Measurements from ENCODE around the gene TMEM132C.

TMEM132C gene

DNA sequence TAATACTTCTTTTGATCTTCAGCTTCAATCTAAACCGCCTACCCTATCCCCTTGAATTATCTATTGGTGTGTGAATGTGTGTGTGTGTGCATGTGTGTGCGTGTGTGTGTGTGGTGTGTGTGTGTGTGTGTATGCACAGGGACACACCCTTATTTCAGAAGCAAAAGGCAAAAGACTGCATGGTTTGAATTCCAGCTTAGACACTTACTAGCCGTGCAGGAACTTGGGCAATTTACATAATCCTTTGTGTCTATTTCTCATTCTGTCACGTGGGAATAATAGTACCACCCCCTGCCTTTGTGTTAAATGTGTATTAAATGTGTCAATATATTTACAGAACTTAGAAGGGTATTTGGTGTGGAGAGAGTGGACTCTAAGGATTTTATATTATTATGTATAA lies 251.7 kb downstream of the TMEM132C start:
- TF ChIP-seq, protein P1, sequence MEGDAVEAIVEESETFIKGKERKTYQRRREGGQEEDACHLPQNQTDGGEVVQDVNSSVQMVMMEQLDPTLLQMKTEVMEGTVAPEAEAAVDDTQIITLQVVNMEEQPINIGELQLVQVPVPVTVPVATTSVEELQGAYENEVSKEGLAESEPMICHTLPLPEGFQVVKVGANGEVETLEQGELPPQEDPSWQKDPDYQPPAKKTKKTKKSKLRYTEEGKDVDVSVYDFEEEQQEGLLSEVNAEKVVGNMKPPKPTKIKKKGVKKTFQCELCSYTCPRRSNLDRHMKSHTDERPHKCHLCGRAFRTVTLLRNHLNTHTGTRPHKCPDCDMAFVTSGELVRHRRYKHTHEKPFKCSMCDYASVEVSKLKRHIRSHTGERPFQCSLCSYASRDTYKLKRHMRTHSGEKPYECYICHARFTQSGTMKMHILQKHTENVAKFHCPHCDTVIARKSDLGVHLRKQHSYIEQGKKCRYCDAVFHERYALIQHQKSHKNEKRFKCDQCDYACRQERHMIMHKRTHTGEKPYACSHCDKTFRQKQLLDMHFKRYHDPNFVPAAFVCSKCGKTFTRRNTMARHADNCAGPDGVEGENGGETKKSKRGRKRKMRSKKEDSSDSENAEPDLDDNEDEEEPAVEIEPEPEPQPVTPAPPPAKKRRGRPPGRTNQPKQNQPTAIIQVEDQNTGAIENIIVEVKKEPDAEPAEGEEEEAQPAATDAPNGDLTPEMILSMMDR (IDR thresholded peaks at IDR 0.05; ENCODE audit: low read depth, low read length, missing control alignments): no peak
- no peak for DNase-seq (ENCODE audit: low read depth)
- no peak overlapping the region for H3K4me3 ChIP-seq (ENCODE audit: low read depth, low read length)

DNA sequence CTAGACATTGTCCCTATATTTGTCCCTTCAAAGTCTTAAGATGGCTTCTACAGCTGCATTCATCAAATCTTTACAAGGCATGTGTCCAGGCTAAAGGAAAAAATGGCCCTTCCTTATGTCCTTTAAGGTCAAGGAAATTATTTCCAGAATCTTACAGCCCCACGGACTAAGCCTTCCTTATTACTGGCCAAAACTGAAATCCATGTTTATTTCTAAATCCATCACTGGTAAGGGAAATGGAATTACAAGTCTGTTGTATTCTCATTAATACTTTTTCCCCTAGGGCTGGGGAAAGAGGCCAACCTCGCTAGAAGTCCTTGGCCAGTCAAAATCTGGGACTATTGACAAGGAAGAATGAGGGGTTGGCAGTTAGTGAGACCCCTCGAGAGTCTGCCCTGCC lies 252.5 kb downstream of the TMEM132C start:
- DNase-seq (ENCODE audit: low read depth): no peak
- TF ChIP-seq, protein P1 (IDR thresholded peaks at IDR 0.05; ENCODE audit: low read depth, low read length, missing control alignments): no peak
- H3K4me3 ChIP-seq (ENCODE audit: low read depth, low read length): no peak overlapping the region

- DNase-seq (ENCODE audit: low read depth): no peak
- TF ChIP-seq, protein P1 (IDR thresholded peaks at IDR 0.05; ENCODE audit: low read depth, low read length, missing control alignments): no peak
- H3K4me3 ChIP-seq (ENCODE audit: low read depth, low read length): no peak overlapping the region
Measured at GRCh38 chr12:128521981-128522380, 255.0 kb downstream of the TMEM132C start.

DNA sequence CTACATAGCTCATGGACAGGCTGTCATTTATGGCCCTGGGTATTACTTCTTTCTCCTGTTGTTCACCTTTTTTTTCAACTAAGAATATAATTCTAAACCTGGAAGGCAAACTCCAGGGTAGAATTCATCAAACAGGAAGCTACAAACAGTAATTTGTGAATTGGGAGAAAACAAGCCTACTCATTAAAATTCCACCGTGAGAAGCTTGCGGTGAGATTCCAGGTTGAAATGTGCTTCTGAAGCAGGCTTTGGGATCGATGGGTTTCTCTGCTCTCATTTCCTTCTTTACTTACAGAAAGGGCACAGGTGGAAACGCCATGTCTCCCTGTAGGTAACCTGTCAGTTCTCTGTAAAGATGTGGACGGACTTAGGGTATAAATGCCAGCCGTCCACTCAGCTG lies 257.5 kb downstream of the TMEM132C start:
- H3K4me3 ChIP-seq (ENCODE audit: low read depth, low read length): no peak overlapping the region
- no peak for DNase-seq (ENCODE audit: low read depth)
- TF ChIP-seq, protein P1 (IDR thresholded peaks at IDR 0.05; ENCODE audit: low read depth, low read length, missing control alignments): no peak

GRCh38 chr12:128531170-128531569 lies 264.2 kb downstream of the TMEM132C start:
- no peak for DNase-seq (ENCODE audit: low read depth)
- TF ChIP-seq, protein P1 (IDR thresholded peaks at IDR 0.05; ENCODE audit: low read depth, low read length, missing control alignments): no peak
- H3K4me3 ChIP-seq (ENCODE audit: low read depth, low read length): no peak overlapping the region

- DNase-seq (ENCODE audit: low read depth): no peak
- H3K4me3 ChIP-seq (ENCODE audit: low read depth, low read length): no peak overlapping the region
- TF ChIP-seq, protein P1 (IDR thresholded peaks at IDR 0.05; ENCODE audit: low read depth, low read length, missing control alignments): no peak
Measured at GRCh38 chr12:128534906-128535305, 267.9 kb downstream of the TMEM132C start.

DNA sequence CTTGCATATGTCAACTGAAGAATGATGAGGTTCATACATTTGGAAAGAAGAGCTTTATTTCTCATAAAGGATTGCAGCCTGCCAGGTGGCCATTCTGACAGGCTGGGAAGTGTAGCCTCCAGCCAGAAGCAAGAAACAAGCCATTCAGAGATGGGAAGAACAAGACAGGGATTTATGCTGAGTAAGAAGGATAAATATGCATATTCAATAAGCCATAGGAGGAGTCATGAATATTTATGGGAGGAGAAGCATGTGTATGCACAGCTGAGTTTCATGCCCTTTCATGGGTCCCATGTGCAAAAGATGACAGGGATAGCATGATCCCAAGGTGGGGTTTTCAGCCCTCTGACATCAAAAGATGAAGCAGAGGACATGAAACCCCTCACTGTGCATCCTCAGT lies 269.8 kb downstream of the TMEM132C start:
- no peak for DNase-seq (ENCODE audit: low read depth)
- TF ChIP-seq, protein P1 (IDR thresholded peaks at IDR 0.05; ENCODE audit: low read depth, low read length, missing control alignments): no peak
- H3K4me3 ChIP-seq (ENCODE audit: low read depth, low read length): no peak overlapping the region

All from GM12864 (cell line).